WTC11 (cell line): ENCODE data around the gene CGRRF1.

Experiments used
- CBFB ChIP-seq: sonication (generic); formaldehyde crosslinking; IDR thresholded peaks from 2 replicates; pipeline ENCODE4 v1.8.1; 2022; ENCODE audit warnings: mild to moderate bottlenecking, low read depth, missing genetic modification reagents
- CREM ChIP-seq: sonication (generic); formaldehyde crosslinking; IDR thresholded peaks from 2 replicates; pipeline ENCODE4 v1.8.1; 2022; ENCODE audit warnings: mild to moderate bottlenecking, missing genetic modification reagents, moderate library complexity
- CTCF ChIP-seq: fragments of 200-600 bp; IDR thresholded peaks from 2 replicates; pipeline ENCODE4 v1.8.0; 2022; ENCODE audit warnings: antibody characterized with exemption
- ESRRA ChIP-seq: sonication (generic); formaldehyde crosslinking; IDR thresholded peaks from 2 replicates; pipeline ENCODE4 v1.8.1; 2022; ENCODE audit warnings: mild to moderate bottlenecking, missing genetic modification reagents, borderline replicate concordance
- KAT7 ChIP-seq: sonication (generic); formaldehyde crosslinking; IDR thresholded peaks from 2 replicates; pipeline ENCODE4 v1.8.1; 2023; ENCODE audit warnings: missing genetic modification reagents, mild to moderate bottlenecking, borderline replicate concordance
- MAX ChIP-seq: sonication (generic); formaldehyde crosslinking; IDR thresholded peaks from 2 replicates; pipeline ENCODE4 v1.8.0; 2022; ENCODE audit warnings: mild to moderate bottlenecking, missing genetic modification reagents
- PRDM15 ChIP-seq: sonication (generic); formaldehyde crosslinking; IDR thresholded peaks from 2 replicates; pipeline ENCODE4 v1.8.0; 2022; ENCODE audit warnings: missing genetic modification reagents
- STAT6 ChIP-seq: sonication (generic); formaldehyde crosslinking; conservative IDR thresholded peaks from 2 replicates; pipeline ENCODE4 v1.8.1; 2023; ENCODE audit warnings: mild to moderate bottlenecking, low read depth, missing genetic modification reagents, moderate library complexity
- ZNF232 ChIP-seq: sonication (generic); formaldehyde crosslinking; IDR thresholded peaks from 2 replicates; pipeline ENCODE4 v1.8.0; 2022; ENCODE audit warnings: mild to moderate bottlenecking, missing genetic modification reagents

- TF ChIP-seq ZNF232 (CRISPR knock-in tag) (no peak), ESRRA (CRISPR knock-in tag) (no peak), STAT6 (CRISPR knock-in tag) (no peak), MAX (CRISPR knock-in tag) (no peak), CTCF (no peak), PRDM15 (CRISPR knock-in tag) (no peak), CBFB (CRISPR knock-in tag) (no peak), CREM (CRISPR knock-in tag) (no peak), KAT7 (CRISPR knock-in tag) (no peak)
Measured at GRCh38 chr14:54568821-54569595, 59.3 kb downstream of the CGRRF1 start.
